H9 (cell line): Measurements from ENCODE around the gene RHBDF1. TPM values are rescaled to one million over a fixed set of nuclear protein-coding genes. Genes with fewer than 3 reads are reported as not detected.

Experiments used
- DNase-seq: peaks from one replicate; pipeline ENCODE4 v3.0.0-alpha.2; 2017
- H2AFZ ChIP-seq: one replicate; pipeline ENCODE4 v1.6.1; 2013; ENCODE audit warnings: mild to moderate bottlenecking, low read length, control low read depth, moderate library complexity
- H2AK5ac ChIP-seq: 2 replicates; pipeline ENCODE4 v1.6.1; 2013; ENCODE audit warnings: low read length, control low read depth, mixed read lengths; ENCODE audit not compliant: insufficient read length
- H2BK120ac ChIP-seq: one replicate; pipeline ENCODE4 v1.6.1; 2013; ENCODE audit warnings: low read depth, mild to moderate bottlenecking, low read length, control low read depth, inconsistent platforms; ENCODE audit not compliant: poor library complexity, severe bottlenecking
- H2BK12ac ChIP-seq: 2 replicates; pipeline ENCODE4 v1.6.1; 2013; ENCODE audit warnings: low read length, control low read depth, mixed read lengths, low read depth; ENCODE audit not compliant: insufficient read length
- H2BK15ac ChIP-seq: 2 replicates; pipeline ENCODE4 v1.6.1; 2013; ENCODE audit warnings: low read depth, low read length, control low read depth
- H2BK20ac ChIP-seq: one replicate; pipeline ENCODE4 v1.6.1; 2013; ENCODE audit warnings: low read depth, mild to moderate bottlenecking, low read length, control low read depth, inconsistent platforms; ENCODE audit not compliant: poor library complexity, severe bottlenecking
- H2BK5ac ChIP-seq: 2 replicates; pipeline ENCODE4 v1.6.1; 2013; ENCODE audit warnings: low read length, control low read depth, mixed read lengths; ENCODE audit not compliant: insufficient read length
- H3K14ac ChIP-seq: 2 replicates; pipeline ENCODE4 v1.6.1; 2013; ENCODE audit warnings: low read length, control low read depth; ENCODE audit not compliant: insufficient read depth
- H3K18ac ChIP-seq: 2 replicates; pipeline ENCODE4 v1.6.1; 2013; ENCODE audit warnings: low read depth, mild to moderate bottlenecking, mixed read lengths, low read length, control low read depth; ENCODE audit not compliant: insufficient read length
- H3K23ac ChIP-seq: 2 replicates; pipeline ENCODE4 v1.6.1; 2013; ENCODE audit warnings: low read length, control low read depth, mixed read lengths, low read depth; ENCODE audit not compliant: insufficient read length
- H3K23me2 ChIP-seq: 2 replicates; pipeline ENCODE4 v1.6.1; 2013; ENCODE audit warnings: low read depth, mild to moderate bottlenecking, mixed read lengths, low read length, control low read depth; ENCODE audit not compliant: insufficient read length, poor library complexity, severe bottlenecking
- H3K27ac ChIP-seq: 2 replicates; pipeline ENCODE4 v1.5.1; 2013; ENCODE audit warnings: low read length, control low read depth, mixed read lengths, low read depth; ENCODE audit not compliant: insufficient read length
- H3K27me3 ChIP-seq: 2 replicates; pipeline ENCODE4 v1.6.1; 2013; ENCODE audit warnings: low read length, control low read depth, inconsistent platforms; ENCODE audit not compliant: insufficient read depth
- H3K4ac ChIP-seq: 2 replicates; pipeline ENCODE4 v1.6.1; 2013; ENCODE audit warnings: low read depth, mild to moderate bottlenecking, control low read depth, inconsistent platforms, low read length, moderate library complexity
- H3K4me1 ChIP-seq: 2 replicates; pipeline ENCODE4 v1.6.1; 2013; ENCODE audit warnings: low read length, control low read depth, inconsistent platforms; ENCODE audit not compliant: insufficient read depth
- H3K4me2 ChIP-seq: 2 replicates; pipeline ENCODE4 v1.6.1; 2013; ENCODE audit warnings: low read length, control low read depth, mixed read lengths; ENCODE audit not compliant: insufficient read length, insufficient read depth
- H3K56ac ChIP-seq: 2 replicates; pipeline ENCODE4 v1.6.1; 2013; ENCODE audit warnings: low read depth, mild to moderate bottlenecking, mixed read lengths, low read length, control low read depth; ENCODE audit not compliant: insufficient read length
- H3K79me1 ChIP-seq: 2 replicates; pipeline ENCODE4 v1.6.1; 2013; ENCODE audit warnings: low read depth, mild to moderate bottlenecking, moderate library complexity, low read length, control low read depth, inconsistent platforms; ENCODE audit not compliant: insufficient read depth, poor library complexity, severe bottlenecking
- H3K79me2 ChIP-seq: 2 replicates; pipeline ENCODE4 v1.6.1; 2013; ENCODE audit warnings: low read length, control low read depth, inconsistent platforms; ENCODE audit not compliant: insufficient read depth
- H3K9ac ChIP-seq: 2 replicates; pipeline ENCODE4 v1.6.1; 2013; ENCODE audit warnings: low read length, control low read depth, mixed read lengths; ENCODE audit not compliant: insufficient read length; ENCODE audit errors: extremely low read depth
- H3K9me3 ChIP-seq: one replicate; pipeline ENCODE4 v1.6.1; 2013; ENCODE audit warnings: low read depth, low read length, inconsistent platforms; ENCODE audit not compliant: control insufficient read depth
- H3T11ph ChIP-seq: one replicate; pipeline ENCODE4 v1.6.1; 2013; ENCODE audit warnings: mild to moderate bottlenecking, low read length, control low read depth, inconsistent platforms
- H4K20me1 ChIP-seq: one replicate; pipeline ENCODE4 v1.6.1; 2013; ENCODE audit not compliant: control insufficient read depth, insufficient read length, insufficient read depth
- H4K5ac ChIP-seq: 2 replicates; pipeline ENCODE4 v1.6.1; 2013; ENCODE audit warnings: low read depth, mild to moderate bottlenecking, mixed read lengths, low read length, control low read depth; ENCODE audit not compliant: insufficient read length
- H4K8ac ChIP-seq: replicated peaks from 2 replicates; pipeline ENCODE4 v1.6.1; 2013; ENCODE audit warnings: low read length, control low read depth, mixed read lengths, low read depth; ENCODE audit not compliant: insufficient read length
- H4K91ac ChIP-seq: 2 replicates; pipeline ENCODE4 v1.6.1; 2013; ENCODE audit warnings: low read depth, mild to moderate bottlenecking, moderate library complexity, mixed read lengths, low read length, control low read depth; ENCODE audit not compliant: insufficient read length
- H3K27ac Mint-ChIP-seq, 3 experiments: 2 replicates in 2 of 3; 3 replicates in 1 of 3; pipeline ENCODE4 v1.8.0; 2020 to 2021; ENCODE audit warnings: mixed read lengths in 3 of 3, mild to moderate bottlenecking in 1 of 3, moderate library complexity in 1 of 3
- H3K27me3 Mint-ChIP-seq: 2 replicates; pipeline ENCODE4 v1.8.0; 2021; ENCODE audit warnings: low read depth, mild to moderate bottlenecking, moderate library complexity, mixed read lengths
- H3K36me3 Mint-ChIP-seq, 3 experiments: 2 replicates in 2 of 3; 3 replicates in 1 of 3; pipeline ENCODE4 v1.8.0; 2020 to 2021; ENCODE audit warnings: low read depth in 3 of 3, mixed read lengths in 3 of 3; ENCODE audit not compliant: insufficient read depth in 1 of 3
- H3K4me1 Mint-ChIP-seq, 2 experiments: 2 replicates each; pipeline ENCODE4 v1.8.0; 2020; ENCODE audit warnings: mixed read lengths in 2 of 2
- H3K4me3 Mint-ChIP-seq, 2 experiments: 2 replicates in 1 of 2; 3 replicates in 1 of 2; pipeline ENCODE4 v1.8.0; 2020 to 2021; ENCODE audit warnings: mild to moderate bottlenecking in 2 of 2, mixed read lengths in 2 of 2, moderate library complexity in 1 of 2
- H3K9me3 Mint-ChIP-seq, 2 experiments: 2 replicates in 1 of 2; 3 replicates in 1 of 2; pipeline ENCODE4 v1.8.0; 2020; ENCODE audit warnings: mild to moderate bottlenecking in 2 of 2, mixed read lengths in 2 of 2, moderate library complexity in 1 of 2
- WGBS: extraction: QIAGEN DNeasy Blood & Tissue Kit; methylation state at CpG from one replicate; pipeline ENCODE4 v1.1.7; 2013; ENCODE audit warnings: missing lambda C conversion rate, low lambda C conversion rate, mixed read lengths; ENCODE audit not compliant: insufficient read length; ENCODE audit errors: extremely low coverage; 5-methylcytosine and 5-hydroxymethylcytosine counted together
- total RNA-seq: library from RNA; stranded (reverse); gene quantifications from 2 replicates; pipeline ENCODE4 v1.2.1, GENCODE V29; 2021
- TF ChIP-seq, protein P1 (sequence below): fragments of 200-600 bp; sonication (generic); conservative IDR thresholded peaks from 3 replicates; pipeline ENCODE4 v1.8.0; 2021; ENCODE audit warnings: antibody characterized with exemption, mild to moderate bottlenecking

RHBDF1 gene
- total RNA-seq, 1 experiment from 2014 or later, result 34.6 TPM

DNA sequence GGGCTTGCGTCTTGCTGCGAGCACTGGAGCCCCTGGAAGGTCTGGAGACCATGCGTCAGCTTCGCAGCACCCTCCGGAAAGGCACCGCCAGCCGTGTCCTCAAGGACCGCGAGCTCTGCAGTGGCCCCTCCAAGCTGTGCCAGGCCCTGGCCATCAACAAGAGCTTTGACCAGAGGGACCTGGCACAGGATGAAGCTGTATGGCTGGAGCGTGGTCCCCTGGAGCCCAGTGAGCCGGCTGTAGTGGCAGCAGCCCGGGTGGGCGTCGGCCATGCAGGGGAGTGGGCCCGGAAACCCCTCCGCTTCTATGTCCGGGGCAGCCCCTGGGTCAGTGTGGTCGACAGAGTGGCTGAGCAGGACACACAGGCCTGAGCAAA lies 13.0 kb upstream of the RHBDF1 start:
- Histone ChIP-seq H2BK120ac (no peak overlapping the region), H3K4me1 (no peaks in the 10 kb centered on the region), H3K14ac (no peak overlapping the region), H3T11ph (no peak overlapping the region), H3K9me3 (no peaks in the 10 kb centered on the region), H3K9ac (no peak overlapping the region), H3K79me2 (no peaks in the 10 kb centered on the region), H4K91ac (no peak overlapping the region), H4K5ac (no peak overlapping the region), H3K79me1 (no peaks in the 10 kb centered on the region), H3K4me2 (no peak overlapping the region), H2BK20ac (no peak overlapping the region), H3K56ac (no peak overlapping the region), H4K20me1 (peaks cover 2% of the 10 kb centered on the region), H3K27me3 (no peaks in the 10 kb centered on the region), H3K18ac (no peak overlapping the region), H2BK12ac (no peak overlapping the region), H4K8ac (no peak overlapping the region), H2BK5ac (no peak overlapping the region), H2AK5ac (no peak overlapping the region), H3K27ac (no peak overlapping the region), H2AFZ (no peak overlapping the region), H3K23me2 (no peaks in the 10 kb centered on the region), H2BK15ac (no peak overlapping the region), H3K4ac (no peak overlapping the region), H3K23ac (no peak overlapping the region)
- no CpG with 5 or more reads among the region's 18 CpGs for WGBS
- no peak for DNase-seq
- no peak overlapping the region for H3K27ac Mint-ChIP-seq
- H3K36me3 Mint-ChIP-seq, result peaks cover 8 to 46% (median 32%) of the 10 kb centered on the region in 3 experiments; a peak in 6 of 7 replicates
- H3K9me3 Mint-ChIP-seq, result no peaks in the 10 kb centered on the region
- TF ChIP-seq, protein P1, sequence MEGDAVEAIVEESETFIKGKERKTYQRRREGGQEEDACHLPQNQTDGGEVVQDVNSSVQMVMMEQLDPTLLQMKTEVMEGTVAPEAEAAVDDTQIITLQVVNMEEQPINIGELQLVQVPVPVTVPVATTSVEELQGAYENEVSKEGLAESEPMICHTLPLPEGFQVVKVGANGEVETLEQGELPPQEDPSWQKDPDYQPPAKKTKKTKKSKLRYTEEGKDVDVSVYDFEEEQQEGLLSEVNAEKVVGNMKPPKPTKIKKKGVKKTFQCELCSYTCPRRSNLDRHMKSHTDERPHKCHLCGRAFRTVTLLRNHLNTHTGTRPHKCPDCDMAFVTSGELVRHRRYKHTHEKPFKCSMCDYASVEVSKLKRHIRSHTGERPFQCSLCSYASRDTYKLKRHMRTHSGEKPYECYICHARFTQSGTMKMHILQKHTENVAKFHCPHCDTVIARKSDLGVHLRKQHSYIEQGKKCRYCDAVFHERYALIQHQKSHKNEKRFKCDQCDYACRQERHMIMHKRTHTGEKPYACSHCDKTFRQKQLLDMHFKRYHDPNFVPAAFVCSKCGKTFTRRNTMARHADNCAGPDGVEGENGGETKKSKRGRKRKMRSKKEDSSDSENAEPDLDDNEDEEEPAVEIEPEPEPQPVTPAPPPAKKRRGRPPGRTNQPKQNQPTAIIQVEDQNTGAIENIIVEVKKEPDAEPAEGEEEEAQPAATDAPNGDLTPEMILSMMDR, result no peak
- no peaks in the 10 kb centered on the region; the same call in 1 of the 2 replicates for H3K27me3 Mint-ChIP-seq
- H3K4me3 Mint-ChIP-seq, result no peak overlapping the region
- peaks cover 7 to 8% of the 10 kb centered on the region in 2 experiments; a peak in 3 of 4 replicates for H3K4me1 Mint-ChIP-seq
